PC-3 (cell line): ENCODE data around the gene NECTIN3. TPM values are rescaled to one million over a fixed set of nuclear protein-coding genes. Genes with fewer than 3 reads are reported as not detected.

Source experiments
- ATAC-seq: fragments of 200-7000 bp; cut with Tn5 transposase; 2 replicates; pipeline ENCODE4 v1.9.1; 2020; ENCODE audit warnings: mild to moderate bottlenecking, moderate library complexity
- BruUV-seq: library from RNA; stranded (reverse); fragments of 400-500 nt; replicated peaks from 2 replicates; lab custom pipeline; 2021; lab: Mats Ljungman, UMichigan
- CTCF ChIA-PET: fragments of 300-600 bp; sonication (Branson Sonifier 250); formaldehyde crosslinking; loops from one replicate; lab custom pipeline; 2022; ENCODE audit warnings: antibody characterized with exemption; lab: Charles Lee
- POLR2A ChIA-PET: fragments of 300-600 bp; sonication (Branson Sonifier 250); formaldehyde crosslinking; loops from one replicate; lab custom pipeline; 2022; ENCODE audit warnings: antibody characterized with exemption; ENCODE audit not compliant: unreplicated experiment; lab: Charles Lee
- DNase-seq: peaks from one replicate; pipeline ENCODE4 v3.0.0-alpha.2; 2015
- H2AFZ ChIP-seq: fragments of 300-600 bp; sonication (generic); 2 replicates; pipeline ENCODE4 v1.6.0; 2016; ENCODE audit warnings: antibody characterized with exemption, low read length
- H3F3A ChIP-seq: fragments of 300-600 bp; sonication (generic); one replicate; pipeline ENCODE4 v1.6.0; 2017; ENCODE audit warnings: antibody characterized with exemption, low read length, control low read depth, mild to moderate bottlenecking; ENCODE audit not compliant: unreplicated experiment
- H3K27ac ChIP-seq: fragments of 300-600 bp; sonication (generic); 2 replicates; pipeline ENCODE4 v1.5.1; 2016; ENCODE audit warnings: mild to moderate bottlenecking, low read length
- H3K27me3 ChIP-seq: fragments of 300-600 bp; sonication (generic); 2 replicates; pipeline ENCODE4 v1.6.1; 2016; ENCODE audit warnings: low read length, mixed read lengths
- H3K36me3 ChIP-seq: fragments of 300-600 bp; sonication (generic); 2 replicates; pipeline ENCODE4 v1.6.1; 2016; ENCODE audit warnings: low read depth, mixed run types, low read length, mixed read lengths
- H3K4me1 ChIP-seq: fragments of 300-600 bp; sonication (generic); 2 replicates; pipeline ENCODE4 v1.5.1; 2016; ENCODE audit warnings: low read length; ENCODE audit not compliant: insufficient read depth
- H3K4me2 ChIP-seq: fragments of 300-600 bp; sonication (generic); 2 replicates; pipeline ENCODE4 v1.6.0; 2016; ENCODE audit warnings: low read length
- H3K4me3 ChIP-seq: fragments of 300-600 bp; sonication (generic); 2 replicates; pipeline ENCODE4 v1.5.1; 2016; ENCODE audit warnings: mild to moderate bottlenecking, low read length, mixed read lengths
- H3K79me2 ChIP-seq: fragments of 300-600 bp; sonication (generic); 2 replicates; pipeline ENCODE4 v1.6.1; 2017; ENCODE audit warnings: low read length, mixed read lengths
- H3K9ac ChIP-seq: fragments of 300-600 bp; sonication (generic); 2 replicates; pipeline ENCODE4 v1.6.0; 2016; ENCODE audit warnings: mild to moderate bottlenecking, low read length
- H3K9me2 ChIP-seq: fragments of 300-600 bp; sonication (generic); replicated peaks from 2 replicates; pipeline ENCODE4 v1.6.1; 2016; ENCODE audit warnings: mixed run types, low read length, mixed read lengths
- H3K9me3 ChIP-seq: fragments of 300-600 bp; sonication (generic); 2 replicates; pipeline ENCODE4 v1.6.1; 2016; ENCODE audit warnings: low read length, mixed read lengths
- H4K20me1 ChIP-seq: fragments of 300-600 bp; sonication (generic); 2 replicates; pipeline ENCODE4 v1.6.1; 2016; ENCODE audit warnings: low read length, mixed read lengths
- EZH2 ChIP-seq: fragments of 300-600 bp; sonication (generic); IDR thresholded peaks from one replicate; pipeline ENCODE4 v1.6.1; 2017; ENCODE audit warnings: antibody characterized with exemption, mild to moderate bottlenecking, low read length; ENCODE audit not compliant: unreplicated experiment
- EZH2phosphoT487 ChIP-seq: fragments of 300-600 bp; sonication (generic); IDR thresholded peaks from 2 replicates; pipeline ENCODE4 v1.6.1; 2018; ENCODE audit warnings: mild to moderate bottlenecking, antibody characterized with exemption, low read length, borderline replicate concordance
- intact Hi-C: fragments of 100-400 bp; cut with micrococcal nuclease; formaldehyde crosslinking; loops from 2 replicates; pipeline ENCODE4 v1.9.0; 2023
- total RNA-seq: library from RNA; depleted of rRNA; stranded (reverse); fragments of >200 nt; gene quantifications from 2 replicates; pipeline ENCODE4 v1.2.3, GENCODE V29; 2014
- TF ChIP-seq, protein P1 (sequence below): fragments of 300-600 bp; sonication (generic); conservative IDR thresholded peaks from 2 replicates; pipeline ENCODE4 v1.5.1; 2017; ENCODE audit warnings: antibody characterized with exemption, low read depth, mild to moderate bottlenecking, low read length

Gene NECTIN3
- total RNA-seq, 1 experiment from 2014 or later = 12.8 TPM

DNA sequence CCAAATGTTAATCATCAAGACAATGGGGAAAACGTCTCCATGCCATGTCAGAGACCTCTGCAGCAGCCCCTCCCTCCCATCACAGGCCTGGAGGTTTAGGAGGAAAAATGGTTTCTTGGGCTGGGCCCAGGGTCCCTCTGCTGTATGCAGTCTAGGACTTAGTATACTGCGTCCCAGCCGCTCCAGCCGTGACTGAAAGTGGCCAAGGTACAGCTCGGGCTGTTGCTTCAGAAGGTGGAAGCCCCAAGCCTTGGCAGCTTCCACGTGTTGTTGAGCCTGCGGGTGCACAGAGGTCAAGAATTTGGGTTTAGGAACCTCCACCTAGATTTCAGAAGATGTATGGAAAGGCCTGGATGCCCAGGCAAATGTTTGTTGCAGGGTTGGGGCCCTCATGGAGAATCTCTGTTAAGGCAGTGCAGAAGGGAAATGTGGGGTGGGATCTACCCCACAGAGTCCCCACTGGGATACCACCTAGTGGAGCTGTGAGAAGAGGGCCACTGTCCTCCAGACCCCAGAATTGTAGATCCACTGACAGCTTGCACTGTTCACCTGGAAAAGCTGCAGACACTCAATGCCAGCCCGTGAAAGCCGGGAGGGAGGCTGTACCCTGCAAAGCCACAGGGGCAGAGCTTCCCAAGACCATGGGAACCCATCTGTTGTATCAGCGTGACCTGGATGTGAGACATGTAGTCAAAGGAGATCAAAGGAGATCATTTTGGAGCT lies 25.0 kb downstream of the NECTIN3 start:
- POLR2A ChIA-PET = no interaction called here
- no peak overlapping the region for H3K4me3 ChIP-seq
- no peak overlapping the region for H3K27ac ChIP-seq
- CTCF ChIA-PET = no interaction called here
- DNase-seq (no peak), ATAC-seq (no peak)
- H3K4me1 ChIP-seq = no peaks in the 10 kb centered on the region
- peaks cover 26% of the 10 kb centered on the region for H3K79me2 ChIP-seq
- intact Hi-C loops = no loop called here
- no peak overlapping the region for H3K9ac ChIP-seq
- H3K9me3 ChIP-seq = no peaks in the 10 kb centered on the region
- no peaks in the 10 kb centered on the region for H3F3A ChIP-seq
- no peak for TF ChIP-seq EZH2phosphoT487
- no peak for TF ChIP-seq EZH2
- TF ChIP-seq, protein P1, sequence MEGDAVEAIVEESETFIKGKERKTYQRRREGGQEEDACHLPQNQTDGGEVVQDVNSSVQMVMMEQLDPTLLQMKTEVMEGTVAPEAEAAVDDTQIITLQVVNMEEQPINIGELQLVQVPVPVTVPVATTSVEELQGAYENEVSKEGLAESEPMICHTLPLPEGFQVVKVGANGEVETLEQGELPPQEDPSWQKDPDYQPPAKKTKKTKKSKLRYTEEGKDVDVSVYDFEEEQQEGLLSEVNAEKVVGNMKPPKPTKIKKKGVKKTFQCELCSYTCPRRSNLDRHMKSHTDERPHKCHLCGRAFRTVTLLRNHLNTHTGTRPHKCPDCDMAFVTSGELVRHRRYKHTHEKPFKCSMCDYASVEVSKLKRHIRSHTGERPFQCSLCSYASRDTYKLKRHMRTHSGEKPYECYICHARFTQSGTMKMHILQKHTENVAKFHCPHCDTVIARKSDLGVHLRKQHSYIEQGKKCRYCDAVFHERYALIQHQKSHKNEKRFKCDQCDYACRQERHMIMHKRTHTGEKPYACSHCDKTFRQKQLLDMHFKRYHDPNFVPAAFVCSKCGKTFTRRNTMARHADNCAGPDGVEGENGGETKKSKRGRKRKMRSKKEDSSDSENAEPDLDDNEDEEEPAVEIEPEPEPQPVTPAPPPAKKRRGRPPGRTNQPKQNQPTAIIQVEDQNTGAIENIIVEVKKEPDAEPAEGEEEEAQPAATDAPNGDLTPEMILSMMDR = no peak
- no TSS peak for BruUV-seq
- no peaks in the 10 kb centered on the region for H4K20me1 ChIP-seq
- H3K27me3 ChIP-seq = no peaks in the 10 kb centered on the region
- no peaks in the 10 kb centered on the region for H3K36me3 ChIP-seq
- no peak overlapping the region for H2AFZ ChIP-seq
- H3K4me2 ChIP-seq = no peak overlapping the region
- no peaks in the 10 kb centered on the region for H3K9me2 ChIP-seq

DNA sequence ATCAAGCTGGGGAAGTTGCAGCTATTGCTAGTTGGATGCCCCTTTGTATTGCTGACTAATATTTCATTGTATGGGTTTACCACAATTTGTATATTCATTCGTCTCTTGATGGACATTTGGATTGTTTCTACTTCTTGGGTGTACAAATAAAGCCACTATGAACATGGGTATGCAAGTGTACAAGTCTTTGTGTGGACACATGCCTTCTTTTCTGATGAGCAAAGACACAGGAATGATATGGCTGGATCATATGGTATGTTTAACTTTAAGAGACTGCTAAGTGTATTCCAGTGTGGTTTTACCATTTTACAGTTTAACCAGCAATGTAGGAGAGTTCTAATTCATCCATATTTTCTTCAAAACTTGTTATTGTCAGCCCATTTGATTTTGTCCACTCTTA lies 32.2 kb downstream of the NECTIN3 start:
- H3K4me2 ChIP-seq = no peak overlapping the region
- CTCF ChIA-PET = no interaction called here
- intact Hi-C loops = no loop called here
- no peaks in the 10 kb centered on the region for H3K9me2 ChIP-seq
- no peaks in the 10 kb centered on the region for H3K27me3 ChIP-seq
- no peak overlapping the region for H3K27ac ChIP-seq
- POLR2A ChIA-PET = no interaction called here
- DNase-seq = peak; percentile 17
- no peaks in the 10 kb centered on the region for H3K4me1 ChIP-seq
- no peaks in the 10 kb centered on the region for H4K20me1 ChIP-seq
- H2AFZ ChIP-seq = no peak overlapping the region
- H3K9ac ChIP-seq = no peak overlapping the region
- H3K36me3 ChIP-seq = no peaks in the 10 kb centered on the region
- H3F3A ChIP-seq = no peaks in the 10 kb centered on the region
- H3K79me2 ChIP-seq = peaks cover 24% of the 10 kb centered on the region
- no TSS peak for BruUV-seq
- ATAC-seq = peak; percentile 20; the same call in 1 of the 2 replicates
- no peak overlapping the region for H3K4me3 ChIP-seq
- no peak for TF ChIP-seq EZH2phosphoT487
- TF ChIP-seq, protein P1 = no peak
- TF ChIP-seq EZH2 = no peak
- no peaks in the 10 kb centered on the region for H3K9me3 ChIP-seq

DNA sequence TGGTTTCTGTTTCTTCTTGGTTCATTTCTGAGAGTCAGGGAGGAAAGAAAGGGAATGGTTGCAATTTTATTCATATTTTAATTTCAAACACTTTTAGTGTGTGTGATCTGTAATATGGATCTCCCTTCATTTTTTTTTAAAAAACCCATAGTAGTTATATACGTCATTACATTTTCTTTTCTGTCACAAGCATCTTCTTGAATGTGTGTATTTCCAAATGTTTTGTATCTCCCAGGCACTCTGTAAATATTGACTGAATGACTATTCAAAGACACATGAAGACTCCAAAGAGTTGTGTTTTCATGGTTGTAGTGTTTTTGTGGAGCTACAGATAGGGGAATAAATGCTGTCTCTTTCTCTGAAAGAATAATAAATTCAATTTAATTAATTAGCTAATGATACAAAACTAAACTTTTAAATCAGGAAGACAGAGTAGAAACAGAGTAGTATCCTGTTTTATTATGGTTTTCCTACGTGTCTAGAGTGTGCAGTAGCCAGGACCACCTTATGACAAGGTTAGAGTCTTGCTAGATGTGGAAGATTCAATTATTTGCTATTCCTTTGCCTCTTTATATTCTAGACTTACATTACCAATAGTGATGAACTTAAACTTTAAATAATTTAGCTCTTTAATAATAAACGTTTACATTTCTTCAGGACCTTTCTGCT lies 35.5 kb downstream of the NECTIN3 start:
- no peaks in the 10 kb centered on the region for H3K36me3 ChIP-seq
- BruUV-seq = no TSS peak
- no peaks in the 10 kb centered on the region for H4K20me1 ChIP-seq
- TF ChIP-seq EZH2 (no peak), EZH2phosphoT487 (no peak)
- no peaks in the 10 kb centered on the region for H3K9me3 ChIP-seq
- H3K4me2 ChIP-seq = no peak overlapping the region
- DNase-seq = peak; percentile 21
- CTCF ChIA-PET = no interaction called here
- H3K4me1 ChIP-seq = no peaks in the 10 kb centered on the region
- no peak overlapping the region for H3K27ac ChIP-seq
- intact Hi-C loops = no loop called here
- H3K9me2 ChIP-seq = no peaks in the 10 kb centered on the region
- peaks cover 23% of the 10 kb centered on the region for H3K79me2 ChIP-seq
- POLR2A ChIA-PET = no interaction called here
- H3K4me3 ChIP-seq = no peak overlapping the region
- H3F3A ChIP-seq = no peaks in the 10 kb centered on the region
- ATAC-seq = peak; percentile 72
- H3K9ac ChIP-seq = no peak overlapping the region
- no peak overlapping the region for H2AFZ ChIP-seq
- H3K27me3 ChIP-seq = no peaks in the 10 kb centered on the region
